ENCODE measurements around the gene TBC1D24.
"Not testable (repeated sequence)": the region's sequence is repeated elsewhere in the genome, so short reads cannot be mapped to it uniquely, and the experiment has no call there.

The TBC1D24 gene

DNA sequence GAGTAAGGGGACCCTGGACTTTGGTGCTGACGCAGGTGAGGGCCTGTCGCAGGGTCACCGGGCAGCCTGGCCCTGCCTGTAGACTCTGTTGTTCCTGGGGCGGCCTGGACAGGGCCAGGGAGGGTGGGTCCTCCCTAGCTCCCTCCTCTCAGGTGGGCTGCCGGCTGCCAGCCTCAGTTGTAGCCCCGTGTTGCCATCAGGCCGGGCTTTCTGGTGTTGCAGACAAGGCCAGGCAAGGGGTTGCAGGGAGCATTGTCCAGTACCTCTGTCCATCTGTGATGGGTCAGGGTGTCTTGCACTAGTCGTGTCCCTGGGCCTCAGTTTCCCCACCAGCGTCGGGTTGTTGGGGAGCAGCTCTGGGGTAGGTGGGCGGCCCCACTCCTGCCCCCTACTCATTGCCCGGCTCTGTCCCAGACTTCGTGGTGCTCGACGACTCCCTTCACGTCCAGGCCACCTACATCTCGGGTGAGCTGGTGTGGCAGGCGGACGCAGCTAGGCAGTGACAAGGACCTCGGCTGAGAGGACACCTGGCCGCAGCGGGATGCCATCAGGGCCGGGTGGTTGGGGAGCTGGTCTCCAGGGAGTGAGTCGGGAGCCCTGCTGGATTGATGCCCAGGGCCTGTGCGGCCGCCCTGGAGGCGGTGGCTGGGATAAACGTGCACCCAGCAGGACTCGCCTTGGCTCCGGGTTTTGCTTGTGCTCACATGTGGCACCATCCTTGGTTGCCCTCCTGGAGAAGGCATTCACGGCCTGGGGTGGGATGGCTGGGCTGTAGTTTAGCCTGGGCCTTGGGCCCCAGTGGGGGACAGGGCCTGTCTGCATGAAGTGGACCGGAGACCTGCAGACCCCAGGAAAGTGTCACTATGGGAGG, 54.4 kb downstream of the TBC1D24 start:
- in situ Hi-C loops (cut with MboI; ENCODE audit: low sequenced_read_pairs), result no loop called here

DNA sequence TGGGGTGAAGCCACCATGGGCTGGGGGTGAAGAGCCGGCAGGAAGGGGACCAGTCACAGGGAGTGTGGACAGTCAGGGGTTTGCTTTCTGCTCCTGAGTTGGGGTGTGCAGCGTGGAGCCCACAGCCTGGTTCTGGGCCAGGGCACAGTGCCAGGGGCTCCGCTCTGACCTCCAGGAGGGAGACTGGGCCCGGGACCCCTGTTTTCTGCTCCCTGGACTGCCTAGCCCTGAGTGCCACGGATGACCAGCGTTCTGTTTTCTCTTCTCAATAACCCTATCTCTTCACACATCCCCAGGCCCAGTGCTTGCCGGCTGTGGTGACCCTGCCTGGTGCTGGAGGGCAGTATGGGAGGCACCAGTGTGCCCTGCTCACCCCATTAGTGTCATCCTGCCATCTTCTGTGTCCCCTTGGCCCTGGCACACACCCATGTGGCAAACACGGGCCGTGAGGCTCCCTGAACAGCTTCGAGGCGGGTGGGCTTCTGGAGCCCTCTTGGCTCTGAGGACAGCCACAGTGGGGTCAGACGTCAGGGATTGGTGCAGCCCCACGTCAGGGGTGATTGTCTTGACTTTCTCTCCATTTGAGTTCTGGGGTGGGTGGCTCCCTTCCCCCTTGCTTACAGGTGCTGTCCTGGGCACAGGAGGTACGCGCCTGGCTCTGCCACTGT, 55.2 kb downstream of the TBC1D24 start:
- in situ Hi-C loops (cut with MboI; ENCODE audit: low sequenced_read_pairs), result no loop called here

DNA sequence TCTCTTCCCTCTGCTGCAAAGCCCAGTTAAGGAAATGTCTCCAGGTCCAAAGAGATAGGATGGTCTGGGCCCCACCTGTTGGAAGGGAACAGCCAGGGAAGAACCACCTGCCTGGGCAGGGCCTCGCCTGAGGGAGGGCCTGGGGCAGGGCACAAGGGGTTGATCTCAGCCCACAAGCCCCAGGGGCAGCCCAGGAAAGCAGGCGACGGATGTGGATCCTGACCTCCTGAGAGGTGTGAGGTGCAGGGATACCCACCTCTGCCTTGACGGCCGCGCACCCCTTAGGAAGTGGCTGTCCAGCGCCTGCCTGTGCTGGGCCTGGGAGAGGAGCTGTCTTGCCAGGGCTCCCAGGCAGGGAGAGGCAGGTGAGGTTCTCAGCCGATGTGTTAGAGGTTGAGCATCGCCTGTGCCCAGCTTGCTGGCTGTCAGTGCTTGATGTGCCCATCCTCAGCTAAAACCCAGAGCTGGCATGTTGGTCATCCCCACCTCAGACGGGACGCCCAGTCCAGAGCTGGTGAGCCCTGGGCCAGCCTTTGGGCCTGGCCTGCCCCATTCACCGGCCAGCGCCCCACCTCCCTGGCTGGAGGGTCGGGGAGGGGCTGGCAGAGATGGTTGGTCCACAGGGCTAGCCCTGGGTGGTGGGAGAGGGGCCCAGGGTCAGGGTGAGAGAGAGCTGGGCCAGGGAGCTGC, 55.8 kb downstream of the TBC1D24 start:
- in situ Hi-C loops (cut with MboI; ENCODE audit: low sequenced_read_pairs), result no loop called here

DNA sequence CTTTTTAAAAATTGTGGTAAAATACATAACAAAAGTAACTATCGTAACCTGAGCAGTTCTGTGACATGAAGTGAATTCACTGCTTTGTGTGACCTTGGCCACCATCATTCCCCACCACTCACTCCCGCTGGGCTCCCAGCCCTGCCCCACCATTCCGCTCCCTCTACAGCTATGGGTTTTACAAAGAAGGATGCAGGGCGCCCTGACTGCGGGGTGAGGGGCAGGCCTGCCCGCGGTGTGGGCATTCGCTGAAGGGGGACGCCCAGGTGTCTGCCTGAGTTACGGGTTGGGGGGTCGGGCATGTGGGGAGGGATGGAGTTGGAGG, 56.4 kb downstream of the TBC1D24 start, which contains the start of gene CEMP1:
Gene CEMP1 (minus strand): TSS at position 38 of the 325 bp plus-strand sequence. CDS start 335 bp downstream, outside the sequence.
- in situ Hi-C loops (cut with MboI; ENCODE audit: low sequenced_read_pairs), result no loop called here

DNA sequence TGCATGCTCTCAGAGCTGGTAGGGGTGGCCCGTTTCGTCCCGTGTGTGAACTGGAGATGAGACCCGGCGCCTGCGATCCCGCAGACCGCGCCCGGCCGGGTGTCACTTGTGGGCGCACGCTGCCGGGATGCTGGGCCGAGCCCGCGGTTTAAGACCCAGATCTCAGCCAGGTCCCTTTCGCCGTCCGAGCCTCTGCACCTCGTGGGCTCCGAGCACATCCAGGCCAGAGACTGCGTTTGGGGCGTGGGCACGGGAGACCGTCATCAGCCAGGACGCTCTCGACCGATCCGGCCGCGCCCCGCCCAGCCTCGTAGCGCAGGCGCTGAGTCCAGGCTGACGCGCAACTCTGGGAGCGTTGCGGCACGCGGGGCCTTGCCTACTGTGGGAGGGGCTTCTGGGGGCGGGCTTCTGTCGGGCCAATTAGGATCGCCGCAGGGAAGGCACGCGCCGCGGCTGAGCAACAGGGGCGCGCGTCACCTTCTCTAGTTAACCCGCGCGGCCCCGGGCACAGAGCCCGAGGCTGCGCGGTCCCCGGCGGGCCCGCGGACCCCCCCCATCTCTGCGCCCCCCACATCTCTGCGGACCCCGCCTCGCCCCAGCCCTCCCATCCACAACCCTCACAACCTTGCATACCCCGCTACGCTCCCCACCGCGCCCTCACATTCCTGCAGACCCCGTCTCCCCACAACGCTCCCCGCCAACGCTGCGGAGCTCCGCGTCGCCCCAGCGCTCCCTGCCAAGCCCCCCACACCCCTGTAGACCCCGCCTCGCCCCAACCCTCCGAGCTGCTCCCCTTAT, 57.0 kb downstream of the TBC1D24 start:
- in situ Hi-C loops (cut with MboI; ENCODE audit: low sequenced_read_pairs), result no loop called here

DNA sequence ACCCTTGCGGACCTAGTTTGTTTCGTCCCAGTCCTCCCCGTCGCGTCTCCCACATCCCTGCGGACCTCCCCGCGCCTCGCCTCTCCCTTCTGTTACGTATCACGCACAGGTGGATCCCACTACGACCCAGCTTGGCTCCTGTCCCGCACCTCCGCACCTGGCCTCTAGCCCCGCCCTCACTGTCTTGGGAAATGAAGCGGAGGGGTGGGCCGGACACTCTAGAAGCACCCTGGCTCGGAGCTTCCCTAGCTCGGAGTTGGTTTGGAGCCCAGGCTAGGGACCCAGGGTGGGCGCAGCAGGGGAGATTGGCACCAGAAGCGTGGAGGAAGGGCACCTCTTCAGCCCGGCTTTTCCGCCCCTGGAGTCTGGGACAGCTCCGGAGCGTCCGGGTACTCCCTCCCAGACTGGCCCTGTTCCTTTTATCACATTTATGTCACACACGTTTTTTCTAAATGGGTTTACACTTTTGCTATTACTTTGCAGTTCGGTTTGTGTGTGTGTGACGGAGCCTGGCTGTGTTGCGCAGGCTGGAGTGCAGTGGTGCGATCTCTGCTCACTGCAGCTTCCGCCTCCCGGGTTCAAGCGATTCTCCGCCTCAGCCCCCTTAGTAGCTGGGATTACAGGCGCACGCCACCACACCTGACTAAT, 57.7 kb downstream of the TBC1D24 start:
- in situ Hi-C loops (cut with MboI; ENCODE audit: low sequenced_read_pairs), result no loop called here

DNA sequence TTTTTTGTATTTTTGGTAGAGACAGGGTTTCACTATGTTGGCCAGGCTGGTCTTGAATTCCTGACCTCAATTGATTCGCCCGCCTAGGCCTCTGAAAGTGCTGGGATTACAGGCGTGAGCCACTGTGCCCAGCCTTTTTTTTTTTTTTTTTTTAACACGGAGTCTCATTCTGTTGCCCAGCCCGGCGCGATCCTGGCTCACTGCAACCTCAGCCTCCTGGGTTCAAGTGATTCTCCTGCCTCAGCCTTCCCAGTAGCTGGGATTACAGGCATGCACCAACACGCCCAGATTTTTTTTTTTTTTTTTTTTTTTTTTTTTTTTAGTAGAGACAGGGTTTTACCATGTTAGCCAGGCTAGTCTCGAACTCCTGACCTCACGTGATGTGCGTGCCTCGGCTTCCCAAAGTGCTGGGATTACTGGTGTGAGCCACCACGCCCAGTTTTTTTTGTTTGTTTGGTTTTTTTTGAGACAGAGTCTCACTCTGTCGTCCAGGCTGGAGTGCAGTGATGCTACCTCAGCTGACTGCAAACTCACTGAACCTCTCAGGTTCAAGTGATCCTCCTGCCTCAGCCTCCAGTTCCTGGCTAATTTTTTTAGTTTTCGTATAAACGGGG, 58.3 kb downstream of the TBC1D24 start:
- in situ Hi-C loops (cut with MboI; ENCODE audit: low sequenced_read_pairs), result not testable (repeated sequence)

DNA sequence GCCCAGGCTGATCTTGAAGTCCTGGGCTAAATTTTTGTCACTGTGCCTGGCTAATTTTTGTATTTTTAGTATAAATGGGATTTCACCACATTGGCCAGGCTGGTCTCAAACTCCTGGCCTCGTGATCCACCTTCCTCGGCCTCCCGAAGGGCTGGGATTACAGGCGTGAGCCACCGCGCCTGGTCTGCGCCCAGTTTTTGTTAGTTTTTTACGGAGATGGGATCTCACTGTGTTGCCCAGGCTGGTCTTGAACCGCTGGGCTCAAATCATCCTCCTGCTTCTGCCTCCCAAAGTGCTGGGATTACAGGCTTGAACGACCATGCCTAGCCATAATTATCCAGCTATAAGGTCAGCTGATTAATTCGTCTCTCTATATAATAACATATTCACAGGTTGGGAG, 59.0 kb downstream of the TBC1D24 start:
- in situ Hi-C loops (cut with MboI; ENCODE audit: low sequenced_read_pairs), result no loop called here

DNA sequence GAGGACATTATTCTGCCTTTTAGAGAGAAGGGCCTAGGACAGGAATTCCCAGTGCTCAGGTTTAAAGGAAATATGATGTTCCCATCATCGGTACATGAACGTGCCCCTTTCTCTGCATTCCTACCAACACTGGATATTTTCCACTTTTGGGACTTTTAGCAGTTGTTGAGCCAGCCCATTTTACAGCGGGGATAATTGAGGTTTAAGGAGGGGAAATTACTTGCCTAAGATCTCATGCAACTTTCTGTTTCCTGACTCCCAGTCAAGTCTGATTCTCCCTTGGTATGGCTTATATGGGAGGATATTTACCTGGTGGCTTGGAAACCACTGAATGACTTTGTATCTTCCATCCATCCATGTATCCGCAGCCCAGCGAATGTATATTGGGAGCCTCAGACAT, 59.4 kb downstream of the TBC1D24 start:
- in situ Hi-C loops (cut with MboI; ENCODE audit: low sequenced_read_pairs), result not testable (repeated sequence)

DNA sequence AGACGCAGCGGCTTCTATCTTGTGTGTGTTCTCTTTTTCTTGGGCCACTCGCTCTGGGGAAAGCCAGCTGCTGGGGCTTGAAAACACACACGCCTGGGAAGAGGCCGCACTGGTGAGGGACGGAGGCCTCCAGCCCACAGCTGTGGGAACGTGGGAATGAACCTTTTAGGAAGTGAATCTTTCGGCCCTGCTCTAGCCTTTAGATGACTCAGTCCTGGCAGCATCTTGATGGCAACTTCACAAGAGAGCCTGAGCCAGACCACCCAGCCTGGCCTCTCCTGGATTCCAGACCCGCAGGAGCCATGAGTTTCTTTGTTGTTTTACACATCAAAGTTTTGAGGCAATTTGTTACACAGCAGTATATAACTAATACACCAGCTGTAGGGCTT, 60.7 kb downstream of the TBC1D24 start:
- in situ Hi-C loops (cut with MboI; ENCODE audit: low sequenced_read_pairs), result no loop called here

DNA sequence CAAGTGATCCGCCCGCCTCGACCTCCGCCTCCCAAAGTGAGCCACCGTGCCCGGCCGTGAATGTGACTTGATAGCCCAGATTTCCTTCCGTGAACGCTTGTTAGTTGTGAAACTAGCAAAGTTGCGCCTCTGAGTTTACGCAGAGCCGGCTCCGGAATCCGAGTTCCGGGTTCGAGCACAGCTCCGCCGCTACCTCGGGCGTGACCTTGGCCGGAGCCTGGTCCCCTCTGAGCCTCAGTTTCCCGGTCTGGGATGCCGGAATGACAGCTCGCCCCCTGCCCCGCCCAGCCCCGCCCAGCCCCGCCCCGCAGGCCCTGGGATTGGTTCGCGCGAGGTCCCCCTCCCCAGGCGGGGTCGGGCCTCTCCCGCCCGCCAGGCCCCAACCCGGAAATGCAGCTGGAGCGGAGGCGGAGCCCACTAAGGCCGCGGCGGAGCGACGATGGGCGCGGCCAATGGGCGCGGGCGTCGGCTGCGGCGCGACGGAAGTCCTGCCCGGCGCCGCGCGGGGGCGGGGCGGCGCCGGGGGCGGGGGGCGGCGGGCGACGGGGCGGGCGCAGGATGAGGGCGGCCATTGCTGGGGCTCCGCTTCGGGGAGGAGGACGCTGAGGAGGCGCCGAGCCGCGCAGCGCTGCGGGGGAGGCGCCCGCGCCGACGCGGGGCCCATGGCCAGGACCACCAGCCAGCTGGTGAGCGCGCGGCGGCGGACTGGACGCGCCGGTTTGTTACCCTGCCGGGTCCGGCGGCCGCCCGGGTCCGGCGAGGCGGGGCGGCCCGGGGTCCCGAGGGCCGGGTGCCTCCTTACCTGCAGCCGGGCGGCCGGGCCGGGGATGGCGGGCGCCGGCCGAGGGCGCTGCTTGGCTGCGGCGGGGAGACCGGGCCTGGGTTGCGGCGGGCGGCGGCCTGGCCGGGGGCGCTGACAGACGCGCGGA, 62.8 kb downstream of the TBC1D24 start, which contains the start of gene PDPK1:
Gene PDPK1 (plus strand): TSS at position 571 of the 929 bp plus-strand sequence. CDS start 92 bp downstream, at position 663.
- in situ Hi-C loops (cut with MboI; ENCODE audit: low sequenced_read_pairs), result no loop called here

DNA sequence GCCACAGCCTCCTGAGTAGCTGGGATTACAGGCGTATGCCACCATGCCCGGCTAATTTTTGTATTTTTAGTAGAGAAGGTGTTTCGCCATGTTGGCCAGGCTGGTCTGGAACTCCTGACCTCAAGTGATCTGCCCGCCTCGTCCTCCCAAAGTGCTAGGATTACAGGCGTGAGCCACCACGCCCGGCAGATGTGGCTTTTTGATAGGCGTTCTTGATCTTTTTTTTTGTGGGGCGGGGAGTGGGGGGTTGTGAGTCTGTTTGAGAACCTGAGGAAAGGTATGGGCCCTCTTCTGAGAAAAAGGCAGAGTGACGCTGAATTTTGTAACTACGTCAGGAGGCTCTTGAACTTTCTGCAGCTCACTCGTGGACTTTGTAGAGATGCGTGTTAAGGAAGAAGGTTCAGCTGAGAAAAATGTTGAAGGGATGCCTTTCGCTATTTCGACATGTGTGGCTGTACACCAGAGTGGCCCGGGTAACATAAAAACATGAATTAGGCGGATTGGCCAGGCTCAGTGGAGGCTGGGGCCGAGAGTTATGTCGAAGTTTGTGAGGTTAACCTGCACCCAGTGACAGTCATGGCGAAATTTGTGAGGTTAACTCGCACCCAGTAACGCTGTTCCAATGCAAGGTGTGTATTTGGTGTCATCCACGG, 64.4 kb downstream of the TBC1D24 start:
- in situ Hi-C loops (cut with MboI; ENCODE audit: low sequenced_read_pairs), result not testable (repeated sequence)

DNA sequence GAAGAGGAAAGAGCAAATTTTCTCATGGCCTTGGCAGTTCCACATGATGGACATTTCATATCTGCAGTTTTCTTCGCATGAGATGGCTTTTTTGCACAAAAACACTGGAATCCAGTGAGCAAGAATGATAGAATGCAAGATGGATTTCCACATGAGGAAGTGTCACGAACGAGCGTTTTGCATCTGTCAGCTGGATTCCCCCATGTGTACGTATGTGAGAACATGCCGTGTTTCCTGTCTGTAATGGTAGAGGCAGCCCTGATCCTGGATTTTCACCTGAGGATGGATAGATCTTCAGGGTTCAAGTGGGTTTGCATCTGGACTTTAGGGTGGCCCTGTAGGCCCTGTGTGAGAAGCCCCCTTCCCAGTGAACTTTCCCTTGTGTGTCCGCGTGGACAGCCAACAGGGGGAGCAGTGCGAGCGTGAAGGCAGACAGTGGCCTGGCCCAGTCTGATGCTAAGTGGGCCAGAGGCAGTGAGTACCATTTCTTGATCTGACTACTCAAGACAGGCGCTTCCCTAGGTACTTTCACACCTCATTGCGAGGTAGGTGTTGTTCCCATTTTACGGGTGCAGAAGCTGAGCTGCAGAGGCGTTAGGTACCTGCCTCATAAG, 65.0 kb downstream of the TBC1D24 start:
- in situ Hi-C loops (cut with MboI; ENCODE audit: low sequenced_read_pairs), result not testable (repeated sequence)

DNA sequence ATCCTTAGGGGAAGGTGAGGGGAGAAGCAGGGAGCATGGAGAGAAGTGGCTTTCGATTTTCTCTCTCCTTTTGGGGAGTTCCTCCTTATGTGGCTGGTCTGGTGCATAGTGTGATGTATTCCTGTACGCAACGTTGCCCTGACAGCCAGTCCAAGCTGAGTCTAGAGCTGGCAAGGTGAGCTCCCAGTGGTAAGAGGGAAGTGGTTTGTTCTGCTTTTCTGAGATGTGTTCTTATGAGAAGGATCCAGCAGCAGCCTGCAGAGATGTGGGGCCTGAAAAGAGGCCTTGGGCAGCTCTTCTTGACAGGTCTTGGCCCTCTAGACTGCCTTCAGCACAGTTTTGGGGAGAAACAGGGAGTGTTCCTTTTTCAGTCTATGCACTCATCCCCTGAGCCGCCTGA, 66.0 kb downstream of the TBC1D24 start:
- in situ Hi-C loops (cut with MboI; ENCODE audit: low sequenced_read_pairs), result not testable (repeated sequence)

DNA sequence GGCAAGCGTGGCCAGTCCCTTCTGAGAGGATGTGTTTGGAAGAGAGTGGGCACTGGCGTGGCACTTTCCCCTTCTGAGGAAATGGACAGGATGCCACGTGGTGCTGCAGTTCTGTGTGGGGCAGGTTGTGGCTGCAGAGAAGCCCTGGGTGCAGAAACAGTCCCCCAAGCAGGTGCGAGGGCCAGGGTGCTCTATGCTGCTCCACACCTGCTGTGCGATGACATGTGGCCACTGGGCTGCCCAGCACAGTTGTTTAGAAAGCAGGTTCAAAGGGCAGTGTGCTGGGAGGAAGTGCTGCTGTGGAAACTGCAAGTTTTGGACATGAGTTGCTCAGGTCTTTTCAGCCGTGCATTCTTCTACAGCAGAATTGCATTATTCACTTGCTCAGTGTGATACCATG, 66.5 kb downstream of the TBC1D24 start:
- in situ Hi-C loops (cut with MboI; ENCODE audit: low sequenced_read_pairs), result not testable (repeated sequence)

DNA sequence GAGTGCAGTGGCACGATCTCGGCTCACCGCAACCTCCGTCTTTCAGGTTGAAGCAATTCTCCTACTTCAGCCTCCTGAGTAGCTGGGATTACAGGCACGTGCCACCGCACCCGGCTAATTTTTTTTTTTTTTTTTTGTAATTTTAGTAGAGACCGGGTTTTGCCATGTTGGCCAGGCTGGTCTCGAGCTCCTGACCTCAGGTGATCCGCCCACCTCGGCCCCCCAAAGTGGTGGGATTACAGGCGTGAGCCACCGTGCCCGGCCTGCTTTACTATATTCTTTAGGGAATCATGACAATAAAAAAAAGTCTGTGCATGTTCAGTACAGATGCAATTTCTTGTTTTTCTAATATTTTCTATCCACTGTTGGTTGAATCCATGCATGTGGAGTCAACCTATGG, 68.8 kb downstream of the TBC1D24 start:
- in situ Hi-C loops (cut with MboI; ENCODE audit: low sequenced_read_pairs), result not testable (repeated sequence)

DNA sequence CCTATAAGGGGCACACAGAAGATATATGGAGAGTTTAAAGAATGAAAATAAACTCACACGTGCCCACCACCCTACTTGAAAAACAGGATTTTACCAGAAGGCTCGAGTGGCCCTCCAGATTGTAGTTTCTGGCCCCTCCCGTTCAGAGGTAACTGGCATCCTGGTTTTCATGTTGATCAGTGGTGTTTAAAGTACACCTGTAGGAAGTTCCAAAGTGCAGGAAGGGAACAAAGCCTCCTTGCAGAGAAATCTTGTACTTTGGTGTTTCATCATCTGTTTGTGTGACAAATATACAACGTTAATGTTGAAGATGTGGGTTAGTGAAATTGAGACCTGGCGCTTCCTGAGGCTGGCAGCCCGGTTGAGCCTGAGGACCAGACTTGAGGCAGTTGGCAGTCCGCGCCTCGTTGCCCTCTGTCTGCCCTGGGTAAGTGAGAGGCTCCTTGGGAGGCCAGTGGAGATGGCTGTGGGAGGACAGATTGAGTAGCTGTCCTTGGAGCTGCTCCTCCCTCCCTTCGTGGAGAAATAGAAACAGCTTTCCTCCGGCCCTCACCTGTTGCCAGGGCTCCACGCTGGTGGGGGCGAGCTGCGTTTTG, 75.5 kb downstream of the TBC1D24 start:
- in situ Hi-C loops (cut with MboI; ENCODE audit: low sequenced_read_pairs), result not testable (repeated sequence)
